HEK293 (cell line): ENCODE results near the gene ITPRID2.

ENCODE experiments used
- BCL11B ChIP-seq: fragments of 450-650 bp; formaldehyde crosslinking; IDR thresholded peaks from 2 replicates; pipeline ENCODE4 v1.5.1; 2016; ENCODE audit warnings: low read depth, missing biosample characterization, missing genetic modification characterization
- KLF10 ChIP-seq: fragments of 450-650 bp; IDR thresholded peaks from 2 replicates; pipeline ENCODE4 v1.5.1; 2018; ENCODE audit warnings: missing biosample characterization, mild to moderate bottlenecking, missing genetic modification characterization
- KLF16 ChIP-seq: fragments of 450-650 bp; formaldehyde crosslinking; IDR thresholded peaks from 2 replicates; pipeline ENCODE4 v1.5.1; 2017; ENCODE audit warnings: missing biosample characterization, missing genetic modification characterization
- OVOL3 ChIP-seq: fragments of 450-650 bp; formaldehyde crosslinking; IDR thresholded peaks from 2 replicates; pipeline ENCODE4 v1.5.1; 2016; ENCODE audit warnings: missing biosample characterization, missing genetic modification characterization
- REST ChIP-seq: fragments of 450-650 bp; formaldehyde crosslinking; IDR thresholded peaks from 2 replicates; pipeline ENCODE4 v1.5.1; 2016; ENCODE audit warnings: missing biosample characterization, missing genetic modification characterization
- SP2 ChIP-seq: fragments of 450-650 bp; formaldehyde crosslinking; IDR thresholded peaks from 2 replicates; pipeline ENCODE4 v1.5.1; 2016; ENCODE audit warnings: missing biosample characterization, missing genetic modification characterization
- ZBTB1 ChIP-seq: fragments of 450-650 bp; formaldehyde crosslinking; IDR thresholded peaks from 2 replicates; pipeline ENCODE4 v1.5.1; 2016; ENCODE audit warnings: missing biosample characterization, missing genetic modification characterization
- ZBTB20 ChIP-seq: fragments of 450-650 bp; formaldehyde crosslinking; IDR thresholded peaks from 2 replicates; pipeline ENCODE4 v1.5.1; 2016; ENCODE audit warnings: missing biosample characterization, missing genetic modification characterization
- ZNF169 ChIP-seq: fragments of 450-650 bp; formaldehyde crosslinking; IDR thresholded peaks from 2 replicates; pipeline ENCODE4 v1.5.1; 2016; ENCODE audit warnings: missing biosample characterization, missing genetic modification characterization
- ZNF24 ChIP-seq: fragments of 450-650 bp; formaldehyde crosslinking; IDR thresholded peaks from 2 replicates; pipeline ENCODE4 v1.5.1; 2016; ENCODE audit warnings: missing biosample characterization, missing genetic modification characterization
- TF ChIP-seq, protein P1 (sequence below): fragments of 450-650 bp; formaldehyde crosslinking; IDR thresholded peaks from 2 replicates; pipeline ENCODE4 v1.5.1; 2016; ENCODE audit warnings: missing biosample characterization, missing genetic modification characterization
- TF ChIP-seq, protein P2 (sequence below): fragments of 450-650 bp; formaldehyde crosslinking; IDR thresholded peaks from 2 replicates; pipeline ENCODE4 v1.5.1; 2016; ENCODE audit warnings: missing biosample characterization, missing genetic modification characterization
- TF ChIP-seq, protein P3 (sequence below): IDR thresholded peaks from 2 replicates; pipeline ENCODE4 v1.6.1; 2011; ENCODE audit warnings: mild to moderate bottlenecking, low read depth, low read length, borderline replicate concordance

- no peak for TF ChIP-seq BCL11B
- TF ChIP-seq, protein P1, sequence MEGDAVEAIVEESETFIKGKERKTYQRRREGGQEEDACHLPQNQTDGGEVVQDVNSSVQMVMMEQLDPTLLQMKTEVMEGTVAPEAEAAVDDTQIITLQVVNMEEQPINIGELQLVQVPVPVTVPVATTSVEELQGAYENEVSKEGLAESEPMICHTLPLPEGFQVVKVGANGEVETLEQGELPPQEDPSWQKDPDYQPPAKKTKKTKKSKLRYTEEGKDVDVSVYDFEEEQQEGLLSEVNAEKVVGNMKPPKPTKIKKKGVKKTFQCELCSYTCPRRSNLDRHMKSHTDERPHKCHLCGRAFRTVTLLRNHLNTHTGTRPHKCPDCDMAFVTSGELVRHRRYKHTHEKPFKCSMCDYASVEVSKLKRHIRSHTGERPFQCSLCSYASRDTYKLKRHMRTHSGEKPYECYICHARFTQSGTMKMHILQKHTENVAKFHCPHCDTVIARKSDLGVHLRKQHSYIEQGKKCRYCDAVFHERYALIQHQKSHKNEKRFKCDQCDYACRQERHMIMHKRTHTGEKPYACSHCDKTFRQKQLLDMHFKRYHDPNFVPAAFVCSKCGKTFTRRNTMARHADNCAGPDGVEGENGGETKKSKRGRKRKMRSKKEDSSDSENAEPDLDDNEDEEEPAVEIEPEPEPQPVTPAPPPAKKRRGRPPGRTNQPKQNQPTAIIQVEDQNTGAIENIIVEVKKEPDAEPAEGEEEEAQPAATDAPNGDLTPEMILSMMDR (tag by site-specific recombination): no peak
- TF ChIP-seq ZNF24: no peak
- TF ChIP-seq ZNF169 (tag by site-specific recombination): no peak
- TF ChIP-seq, protein P2, sequence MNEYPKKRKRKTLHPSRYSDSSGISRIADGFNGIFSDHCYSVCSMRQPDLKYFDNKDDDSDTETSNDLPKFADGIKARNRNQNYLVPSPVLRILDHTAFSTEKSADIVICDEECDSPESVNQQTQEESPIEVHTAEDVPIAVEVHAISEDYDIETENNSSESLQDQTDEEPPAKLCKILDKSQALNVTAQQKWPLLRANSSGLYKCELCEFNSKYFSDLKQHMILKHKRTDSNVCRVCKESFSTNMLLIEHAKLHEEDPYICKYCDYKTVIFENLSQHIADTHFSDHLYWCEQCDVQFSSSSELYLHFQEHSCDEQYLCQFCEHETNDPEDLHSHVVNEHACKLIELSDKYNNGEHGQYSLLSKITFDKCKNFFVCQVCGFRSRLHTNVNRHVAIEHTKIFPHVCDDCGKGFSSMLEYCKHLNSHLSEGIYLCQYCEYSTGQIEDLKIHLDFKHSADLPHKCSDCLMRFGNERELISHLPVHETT (tag by site-specific recombination): no peak
- TF ChIP-seq OVOL3: no peak
- TF ChIP-seq, protein P3, sequence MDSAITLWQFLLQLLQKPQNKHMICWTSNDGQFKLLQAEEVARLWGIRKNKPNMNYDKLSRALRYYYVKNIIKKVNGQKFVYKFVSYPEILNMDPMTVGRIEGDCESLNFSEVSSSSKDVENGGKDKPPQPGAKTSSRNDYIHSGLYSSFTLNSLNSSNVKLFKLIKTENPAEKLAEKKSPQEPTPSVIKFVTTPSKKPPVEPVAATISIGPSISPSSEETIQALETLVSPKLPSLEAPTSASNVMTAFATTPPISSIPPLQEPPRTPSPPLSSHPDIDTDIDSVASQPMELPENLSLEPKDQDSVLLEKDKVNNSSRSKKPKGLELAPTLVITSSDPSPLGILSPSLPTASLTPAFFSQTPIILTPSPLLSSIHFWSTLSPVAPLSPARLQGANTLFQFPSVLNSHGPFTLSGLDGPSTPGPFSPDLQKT: no peak
- no peak for TF ChIP-seq KLF10 (tag by site-specific recombination)
- TF ChIP-seq REST: no peak
- TF ChIP-seq KLF16 (tag by site-specific recombination): no peak
- TF ChIP-seq ZBTB1: no peak
- TF ChIP-seq ZBTB20 (tag by site-specific recombination): no peak
- no peak for TF ChIP-seq SP2 (tag by site-specific recombination)
These were observed 56.7 kb downstream of the ITPRID2 start for GRCh38 chr2:181948227-181948626.
